IPS-18a (cell line): ENCODE results near the gene GH2.
"Not testable (repeated sequence)": the region's sequence is repeated elsewhere in the genome, so short reads cannot be mapped to it uniquely, and the experiment has no call there.

ENCODE experiments used
- H3K27ac ChIP-seq: one replicate; pipeline ENCODE4 v1.5.1; 2013; ENCODE audit warnings: low read length
- H3K27me3 ChIP-seq: one replicate; pipeline ENCODE4 v1.6.1; 2013; ENCODE audit warnings: mild to moderate bottlenecking, low read length; ENCODE audit not compliant: control insufficient read depth, insufficient read depth
- H3K36me3 ChIP-seq: one replicate; pipeline ENCODE4 v1.6.1; 2013; ENCODE audit warnings: low read depth, low read length; ENCODE audit not compliant: control insufficient read depth
- H3K4me1 ChIP-seq: one replicate; pipeline ENCODE4 v1.6.1; 2013; ENCODE audit warnings: low read depth, low read length; ENCODE audit not compliant: control insufficient read depth
- H3K4me3 ChIP-seq: one replicate; pipeline ENCODE4 v1.5.1; 2013; ENCODE audit warnings: low read length
- H3K9ac ChIP-seq: one replicate; pipeline ENCODE4 v1.6.1; 2013; ENCODE audit warnings: mild to moderate bottlenecking, low read length, moderate library complexity
- H3K9me3 ChIP-seq: one replicate; pipeline ENCODE4 v1.6.1; 2013; ENCODE audit warnings: low read depth, low read length; ENCODE audit not compliant: control insufficient read depth

GH2 gene

DNA sequence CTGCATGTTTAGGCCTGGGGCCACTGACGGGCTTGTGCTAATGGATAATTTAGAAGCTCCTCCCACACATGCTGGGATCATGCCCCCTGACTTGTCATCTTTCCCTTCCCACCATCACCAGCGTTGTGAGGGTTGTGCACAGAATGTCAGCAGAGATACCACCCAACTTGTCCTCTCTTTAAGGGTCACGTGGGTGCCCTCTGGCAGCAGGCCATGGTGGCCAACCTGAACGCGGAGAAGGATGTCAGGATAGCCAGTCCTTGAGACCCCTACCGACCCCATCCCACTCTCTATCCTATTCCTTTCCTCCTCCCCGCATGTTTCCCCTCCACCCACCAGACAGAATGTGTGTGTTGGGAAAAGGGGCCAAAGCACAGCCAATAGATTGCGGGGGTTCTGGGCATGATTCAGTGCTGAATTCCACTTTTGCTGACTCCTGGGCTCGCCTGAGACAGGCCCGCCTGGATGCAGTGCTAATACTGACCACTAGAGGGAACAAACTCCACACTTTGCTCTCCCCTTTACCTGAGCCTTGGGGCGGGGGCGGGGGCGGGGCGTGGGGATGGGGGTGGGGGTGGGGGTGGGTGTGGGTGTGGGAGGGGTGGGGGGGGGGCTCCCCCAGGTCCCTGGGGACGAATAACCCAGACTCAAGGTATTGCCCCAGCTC lies at the start of gene GH2:
TSS of gene GH2 (minus strand) at position 10 of the 667 bp plus-strand sequence. CDS start 143 bp downstream, outside the sequence.
- Histone ChIP-seq H3K36me3 (no peaks in the 10 kb centered on the region), H3K27ac (no peak within 1 kb of the TSS), H3K9ac (no peak within 1 kb of the TSS), H3K9me3 (no peaks in the 10 kb centered on the region), H3K27me3 (no peaks in the 10 kb centered on the region), H3K4me1 (peaks cover 11% of the 10 kb centered on the region), H3K4me3 (no peak within 1 kb of the TSS)

DNA sequence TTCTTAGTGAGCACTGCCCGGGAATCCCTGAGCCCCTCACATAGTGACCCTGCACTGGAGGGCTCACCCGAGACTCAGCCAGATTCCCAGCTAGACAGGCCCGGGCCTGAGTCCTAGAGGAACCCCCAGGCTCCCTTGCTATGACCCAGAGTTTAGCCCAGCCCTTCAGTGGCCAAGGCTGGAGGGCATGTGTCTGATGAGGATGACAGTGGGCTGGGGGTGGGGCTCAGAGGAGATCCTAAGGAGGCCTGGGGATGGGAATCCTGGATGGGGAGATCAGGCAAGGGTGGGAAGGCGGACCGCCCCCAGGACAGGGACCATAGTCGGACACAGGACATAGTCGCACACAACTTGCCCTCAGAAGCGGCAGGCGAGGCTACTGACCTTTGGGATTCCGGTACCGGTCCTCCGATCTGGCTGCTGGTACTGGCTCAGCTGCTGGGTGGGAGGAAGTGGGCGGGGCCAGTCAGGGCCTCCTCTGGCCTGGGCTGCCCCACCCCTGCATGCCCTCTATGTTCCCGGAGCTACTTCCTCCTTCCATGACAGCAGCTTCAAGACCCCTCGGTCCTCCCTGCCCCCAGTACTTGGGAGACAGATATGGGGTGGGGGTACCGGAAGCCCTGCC lies 49.3 kb upstream of the GH2 start:
- Histone ChIP-seq H3K4me1 (no peaks in the 10 kb centered on the region), H3K27ac (no peak overlapping the region), H3K27me3 (no peaks in the 10 kb centered on the region), H3K36me3 (no peaks in the 10 kb centered on the region), H3K9me3 (no peaks in the 10 kb centered on the region), H3K9ac (no peak overlapping the region), H3K4me3 (no peak overlapping the region)

- Histone ChIP-seq H3K4me3 (no peak overlapping the region), H3K27ac (no peak overlapping the region), H3K36me3 (no peaks in the 10 kb centered on the region), H3K9me3 (no peaks in the 10 kb centered on the region), H3K9ac (no peak overlapping the region), H3K27me3 (no peaks in the 10 kb centered on the region), H3K4me1 (no peaks in the 10 kb centered on the region)
These were observed 48.4 kb upstream of the GH2 start for GRCh38 chr17:63929860-63930766.

- no peaks in the 10 kb centered on the region for H3K9me3 ChIP-seq
- no peaks in the 10 kb centered on the region for H3K4me1 ChIP-seq
- H3K27ac ChIP-seq = no peak overlapping the region
- no peak overlapping the region for H3K9ac ChIP-seq
- no peaks in the 10 kb centered on the region for H3K27me3 ChIP-seq
- H3K4me3 ChIP-seq = no peak overlapping the region
- no peaks in the 10 kb centered on the region for H3K36me3 ChIP-seq
These were observed 47.4 kb upstream of the GH2 start for GRCh38 chr17:63928966-63929695.

DNA sequence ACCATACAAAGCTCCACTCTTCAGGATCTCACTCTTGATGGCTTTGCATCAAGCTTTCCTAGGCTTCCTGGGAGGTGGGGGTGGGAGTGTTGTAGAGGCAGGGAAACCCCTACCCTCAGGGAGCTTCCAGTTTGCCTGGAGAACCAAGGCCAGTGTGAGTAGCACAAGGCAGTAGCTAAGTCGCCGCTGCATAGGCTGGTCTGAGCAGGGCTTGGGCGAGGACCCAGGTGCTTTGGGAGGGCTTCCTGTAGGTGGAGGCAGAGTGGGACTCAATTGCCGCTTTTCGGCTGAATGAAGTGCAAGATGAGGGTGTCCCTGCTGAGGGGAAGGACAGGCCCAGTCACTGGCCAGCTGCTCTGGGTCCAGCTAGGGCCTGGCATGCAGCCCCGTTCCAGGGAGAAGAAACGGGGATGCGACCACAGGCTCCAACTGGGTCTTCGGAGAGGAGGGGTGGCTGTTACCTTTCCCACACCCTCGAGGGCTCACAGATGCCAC lies 46.5 kb upstream of the GH2 start:
- no peaks in the 10 kb centered on the region for H3K27me3 ChIP-seq
- no peak overlapping the region for H3K9ac ChIP-seq
- no peak overlapping the region for H3K27ac ChIP-seq
- H3K9me3 ChIP-seq = no peaks in the 10 kb centered on the region
- no peak overlapping the region for H3K4me3 ChIP-seq
- H3K36me3 ChIP-seq = no peaks in the 10 kb centered on the region
- no peaks in the 10 kb centered on the region for H3K4me1 ChIP-seq

- Histone ChIP-seq H3K27me3 (no peaks in the 10 kb centered on the region), H3K36me3 (no peaks in the 10 kb centered on the region), H3K4me1 (no peaks in the 10 kb centered on the region), H3K27ac (no peak overlapping the region), H3K9me3 (no peaks in the 10 kb centered on the region), H3K4me3 (no peak overlapping the region), H3K9ac (no peak overlapping the region)
These were observed 45.9 kb upstream of the GH2 start for GRCh38 chr17:63927464-63928171.

- H3K27ac ChIP-seq = no peak overlapping the region
- no peaks in the 10 kb centered on the region for H3K9me3 ChIP-seq
- no peak overlapping the region for H3K9ac ChIP-seq
- H3K4me3 ChIP-seq = no peak overlapping the region
- no peaks in the 10 kb centered on the region for H3K4me1 ChIP-seq
- no peaks in the 10 kb centered on the region for H3K36me3 ChIP-seq
- no peaks in the 10 kb centered on the region for H3K27me3 ChIP-seq
These were observed 44.4 kb upstream of the GH2 start for GRCh38 chr17:63926164-63926563.

DNA sequence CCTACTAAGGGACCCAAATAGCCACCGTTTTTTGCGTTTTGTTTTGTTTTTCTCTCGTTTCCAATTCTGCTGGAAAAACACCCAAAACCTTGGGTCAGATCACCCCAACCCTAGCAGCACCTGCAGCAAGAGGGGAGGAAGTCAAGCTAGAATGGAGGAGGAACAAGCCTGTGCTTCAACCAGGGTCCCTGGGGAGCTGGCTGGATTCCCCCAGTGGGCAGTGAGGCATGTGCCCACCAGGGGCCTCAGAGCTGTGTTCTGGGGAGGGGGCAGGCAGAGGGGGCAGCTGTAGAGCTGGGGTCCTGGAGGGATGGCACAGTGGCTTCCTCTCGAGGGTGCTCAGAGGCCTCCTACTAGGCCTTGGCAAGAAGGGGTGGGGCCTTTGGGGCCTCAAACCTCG lies 43.9 kb upstream of the GH2 start:
- no peak overlapping the region for H3K9ac ChIP-seq
- H3K36me3 ChIP-seq = no peaks in the 10 kb centered on the region
- H3K9me3 ChIP-seq = no peaks in the 10 kb centered on the region
- no peaks in the 10 kb centered on the region for H3K4me1 ChIP-seq
- H3K27me3 ChIP-seq = no peaks in the 10 kb centered on the region
- H3K27ac ChIP-seq = no peak overlapping the region
- no peak overlapping the region for H3K4me3 ChIP-seq

- not testable (repeated sequence) for H3K9ac ChIP-seq, H3K27ac ChIP-seq, H3K4me1 ChIP-seq
These were observed 40.7 kb upstream of the GH2 start for GRCh38 chr17:63922402-63922801.

DNA sequence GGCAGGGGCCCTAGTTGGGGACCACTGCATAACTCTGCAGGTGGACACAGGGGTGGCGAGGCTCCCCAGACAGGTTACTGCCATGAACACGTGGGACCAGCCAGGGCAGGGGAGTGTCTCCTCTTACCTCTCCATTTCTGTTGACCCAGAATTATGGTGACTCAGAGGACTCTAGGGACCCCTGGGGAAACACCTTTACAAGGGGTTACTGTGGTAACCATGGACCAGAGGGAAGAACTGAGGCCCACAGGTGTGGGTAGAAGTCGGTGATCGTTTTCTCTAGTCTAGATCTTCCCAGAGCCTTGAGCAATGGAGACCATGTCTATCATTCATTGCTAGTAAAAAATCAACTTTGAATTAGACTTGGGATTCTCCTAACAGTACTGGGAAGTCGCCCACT lies 39.0 kb upstream of the GH2 start:
- H3K9ac ChIP-seq, H3K27ac ChIP-seq: not testable (repeated sequence)

More at GRCh38 chr17:63922402-63922801, 40.7 kb upstream of the GH2 start:
- H3K36me3 ChIP-seq, H3K4me3 ChIP-seq, H3K27me3 ChIP-seq, H3K9me3 ChIP-seq: not testable (repeated sequence)

More for the DNA sequence above, 39.0 kb upstream of the GH2 start:
- H3K27me3 ChIP-seq, H3K36me3 ChIP-seq, H3K4me3 ChIP-seq, H3K9me3 ChIP-seq, H3K4me1 ChIP-seq: not testable (repeated sequence)
